ENCODE data around the gene TAF9B. TPM values are rescaled to one million over a fixed set of nuclear protein-coding genes. Genes with fewer than 3 reads are reported as not detected.

The TAF9B gene
- polyA plus RNA-seq, 1 donor from 2014 or later, result 49.1 TPM

DNA sequence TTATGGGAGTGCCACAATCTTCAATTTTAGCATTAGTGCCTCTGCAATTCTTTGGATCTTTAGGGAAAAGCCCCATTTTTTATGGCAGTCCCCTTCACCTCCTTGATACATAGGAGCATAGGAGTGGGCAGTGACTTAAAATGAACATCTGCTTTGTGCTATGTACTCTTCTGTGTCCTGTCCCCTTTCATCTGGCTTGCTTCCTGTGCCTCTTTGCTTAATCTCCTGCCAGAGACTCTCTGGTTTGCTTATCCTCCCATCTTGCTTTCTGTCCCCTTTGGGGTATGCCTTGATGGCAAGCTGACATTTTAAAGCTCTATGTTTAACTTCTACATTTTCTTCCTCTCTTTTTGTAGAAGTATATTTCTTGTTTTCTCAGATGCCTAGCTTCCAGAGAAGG is 23.1 kb downstream of the TAF9B start:
- Histone ChIP-seq H3K36me3 (ENCODE audit: insufficient read depth, low read length) (no peaks in the 10 kb centered on the region), H3F3A (ENCODE audit: insufficient read depth, low read length, poor library complexity, severe bottlenecking) (no peaks in the 10 kb centered on the region), H3K4me3 (ENCODE audit: low read length) (no peak overlapping the region), H3K9me2 (ENCODE audit: insufficient read depth, low read length) (no peaks in the 10 kb centered on the region), H3K27me3 (ENCODE audit: insufficient read depth, low read depth, low read length) (no peaks in the 10 kb centered on the region), H4K20me1 (ENCODE audit: insufficient read depth) (no peaks in the 10 kb centered on the region), H3K79me2 (replicated peaks; ENCODE audit: insufficient read depth, low read length) (no peaks in the 10 kb centered on the region), H3K27ac (ENCODE audit: low read length) (no peak overlapping the region), H3K9me3 (ENCODE audit: low read length) (no peaks in the 10 kb centered on the region), H3K4me2 (ENCODE audit: low read length) (no peak overlapping the region), H2AFZ (ENCODE audit: low read depth, low read length) (no peak overlapping the region), H3K9ac (ENCODE audit: low read length) (no peak overlapping the region)
- TF ChIP-seq EP300 (conservative IDR thresholded peaks at IDR 0.05; ENCODE audit: poor library complexity, severe bottlenecking), result no peak
- TF ChIP-seq MXI1 (conservative IDR thresholded peaks at IDR 0.05; ENCODE audit: poor library complexity, severe bottlenecking), result no peak
- no peak for TF ChIP-seq TAF1 (IDR thresholded peaks at IDR 0.05; ENCODE audit: low read depth)
- TF ChIP-seq, protein P1, sequence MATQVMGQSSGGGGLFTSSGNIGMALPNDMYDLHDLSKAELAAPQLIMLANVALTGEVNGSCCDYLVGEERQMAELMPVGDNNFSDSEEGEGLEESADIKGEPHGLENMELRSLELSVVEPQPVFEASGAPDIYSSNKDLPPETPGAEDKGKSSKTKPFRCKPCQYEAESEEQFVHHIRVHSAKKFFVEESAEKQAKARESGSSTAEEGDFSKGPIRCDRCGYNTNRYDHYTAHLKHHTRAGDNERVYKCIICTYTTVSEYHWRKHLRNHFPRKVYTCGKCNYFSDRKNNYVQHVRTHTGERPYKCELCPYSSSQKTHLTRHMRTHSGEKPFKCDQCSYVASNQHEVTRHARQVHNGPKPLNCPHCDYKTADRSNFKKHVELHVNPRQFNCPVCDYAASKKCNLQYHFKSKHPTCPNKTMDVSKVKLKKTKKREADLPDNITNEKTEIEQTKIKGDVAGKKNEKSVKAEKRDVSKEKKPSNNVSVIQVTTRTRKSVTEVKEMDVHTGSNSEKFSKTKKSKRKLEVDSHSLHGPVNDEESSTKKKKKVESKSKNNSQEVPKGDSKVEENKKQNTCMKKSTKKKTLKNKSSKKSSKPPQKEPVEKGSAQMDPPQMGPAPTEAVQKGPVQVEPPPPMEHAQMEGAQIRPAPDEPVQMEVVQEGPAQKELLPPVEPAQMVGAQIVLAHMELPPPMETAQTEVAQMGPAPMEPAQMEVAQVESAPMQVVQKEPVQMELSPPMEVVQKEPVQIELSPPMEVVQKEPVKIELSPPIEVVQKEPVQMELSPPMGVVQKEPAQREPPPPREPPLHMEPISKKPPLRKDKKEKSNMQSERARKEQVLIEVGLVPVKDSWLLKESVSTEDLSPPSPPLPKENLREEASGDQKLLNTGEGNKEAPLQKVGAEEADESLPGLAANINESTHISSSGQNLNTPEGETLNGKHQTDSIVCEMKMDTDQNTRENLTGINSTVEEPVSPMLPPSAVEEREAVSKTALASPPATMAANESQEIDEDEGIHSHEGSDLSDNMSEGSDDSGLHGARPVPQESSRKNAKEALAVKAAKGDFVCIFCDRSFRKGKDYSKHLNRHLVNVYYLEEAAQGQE (IDR thresholded peaks at IDR 0.05; ENCODE audit: borderline replicate concordance), result no peak
- no peak for TF ChIP-seq RAD21 (conservative IDR thresholded peaks at IDR 0.05)
- no peak for TF ChIP-seq CTCF (IDR thresholded peaks at IDR 0.05; ENCODE audit: poor library complexity, severe bottlenecking)
- TF ChIP-seq EZH2 (IDR thresholded peaks at IDR 0.05; ENCODE audit: borderline replicate concordance, insufficient read depth, low read length, poor library complexity, severe bottlenecking), result no peak
- no peak for TF ChIP-seq SMC3 (conservative IDR thresholded peaks at IDR 0.05; ENCODE audit: poor library complexity)
- TF ChIP-seq POLR2AphosphoS5 (IDR thresholded peaks at IDR 0.05), result no peak

DNA sequence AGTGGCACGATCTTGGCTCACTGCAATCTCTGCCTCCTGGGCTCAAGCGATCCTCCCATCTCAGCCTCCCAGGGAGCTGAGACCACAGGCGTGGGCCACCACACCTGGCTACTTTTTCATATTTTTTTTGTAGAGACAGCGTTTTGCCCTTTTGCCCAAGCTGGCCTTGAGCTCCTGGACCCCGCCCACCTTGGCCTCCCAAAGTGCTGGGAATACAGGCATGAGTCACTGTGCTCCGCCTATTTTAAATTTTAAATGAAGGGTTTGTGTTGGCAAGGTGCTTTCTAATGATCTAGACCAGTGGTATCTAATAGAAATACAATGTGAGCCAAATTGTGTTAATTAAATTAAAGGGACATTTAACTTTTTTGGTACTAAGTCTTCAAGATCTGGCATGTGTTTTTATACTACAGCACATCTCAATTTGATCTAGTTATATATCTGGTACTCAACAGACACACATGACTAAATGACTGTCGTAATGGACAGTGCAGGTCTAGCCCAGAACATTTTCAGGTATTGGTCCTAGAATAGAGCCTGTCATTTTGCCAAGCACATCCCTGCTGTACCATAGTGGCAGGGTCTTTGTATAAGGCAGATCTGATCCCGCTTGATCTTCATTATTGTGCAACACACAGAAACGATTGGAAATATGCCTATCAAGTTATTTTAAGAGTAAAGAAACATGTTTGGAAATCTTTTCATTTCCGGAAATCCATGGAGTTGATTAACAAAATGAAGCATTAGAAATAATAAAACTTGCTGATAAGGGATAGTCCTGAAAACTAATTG is 28.1 kb downstream of the TAF9B start:
- no peak overlapping the region for H2AFZ ChIP-seq (ENCODE audit: low read depth, low read length)
- no peak overlapping the region for H3K9ac ChIP-seq (ENCODE audit: low read length)
- H3K36me3 ChIP-seq (ENCODE audit: insufficient read depth, low read length), result no peaks in the 10 kb centered on the region
- H3K27me3 ChIP-seq (ENCODE audit: insufficient read depth, low read depth, low read length), result no peaks in the 10 kb centered on the region
- no peak overlapping the region for H3K4me2 ChIP-seq (ENCODE audit: low read length)
- no peaks in the 10 kb centered on the region for H4K20me1 ChIP-seq (ENCODE audit: insufficient read depth)
- no peaks in the 10 kb centered on the region for H3F3A ChIP-seq (ENCODE audit: insufficient read depth, low read length, poor library complexity, severe bottlenecking)
- H3K79me2 ChIP-seq (replicated peaks; ENCODE audit: insufficient read depth, low read length), result peaks cover 20% of the 10 kb centered on the region
- no peak overlapping the region for H3K4me3 ChIP-seq (ENCODE audit: low read length)
- no peak overlapping the region for H3K27ac ChIP-seq (ENCODE audit: low read length)
- TF ChIP-seq CTCF (IDR thresholded peaks at IDR 0.05; ENCODE audit: poor library complexity, severe bottlenecking) (no peak), TAF1 (IDR thresholded peaks at IDR 0.05; ENCODE audit: low read depth) (no peak), RAD21 (conservative IDR thresholded peaks at IDR 0.05) (no peak), EZH2 (IDR thresholded peaks at IDR 0.05; ENCODE audit: borderline replicate concordance, insufficient read depth, low read length, poor library complexity, severe bottlenecking) (no peak), EP300 (conservative IDR thresholded peaks at IDR 0.05; ENCODE audit: poor library complexity, severe bottlenecking) (no peak), SMC3 (conservative IDR thresholded peaks at IDR 0.05; ENCODE audit: poor library complexity) (no peak), MXI1 (conservative IDR thresholded peaks at IDR 0.05; ENCODE audit: poor library complexity, severe bottlenecking) (no peak), POLR2AphosphoS5 (IDR thresholded peaks at IDR 0.05) (no peak)
- TF ChIP-seq, protein P1 (IDR thresholded peaks at IDR 0.05; ENCODE audit: borderline replicate concordance), result no peak
- H3K9me3 ChIP-seq (ENCODE audit: low read length), result no peaks in the 10 kb centered on the region
- H3K9me2 ChIP-seq (ENCODE audit: insufficient read depth, low read length), result no peaks in the 10 kb centered on the region

Measured in neural cell (in vitro differentiated cells).